Measurements from ENCODE around the gene C11orf68. TPM values are rescaled to one million over a fixed set of nuclear protein-coding genes. Genes with fewer than 3 reads are reported as not detected.
A peak's percentile ranks its signal among the peaks of the same experiment; 100 is the strongest.

C11orf68 gene
- total and polyA plus RNA-seq, 10 of the 15 experiments (the other 5 are each of a cell fraction or from before 2014, with no cell fraction given) = 3.0 to 25.4 (median 16.7) TPM

DNA sequence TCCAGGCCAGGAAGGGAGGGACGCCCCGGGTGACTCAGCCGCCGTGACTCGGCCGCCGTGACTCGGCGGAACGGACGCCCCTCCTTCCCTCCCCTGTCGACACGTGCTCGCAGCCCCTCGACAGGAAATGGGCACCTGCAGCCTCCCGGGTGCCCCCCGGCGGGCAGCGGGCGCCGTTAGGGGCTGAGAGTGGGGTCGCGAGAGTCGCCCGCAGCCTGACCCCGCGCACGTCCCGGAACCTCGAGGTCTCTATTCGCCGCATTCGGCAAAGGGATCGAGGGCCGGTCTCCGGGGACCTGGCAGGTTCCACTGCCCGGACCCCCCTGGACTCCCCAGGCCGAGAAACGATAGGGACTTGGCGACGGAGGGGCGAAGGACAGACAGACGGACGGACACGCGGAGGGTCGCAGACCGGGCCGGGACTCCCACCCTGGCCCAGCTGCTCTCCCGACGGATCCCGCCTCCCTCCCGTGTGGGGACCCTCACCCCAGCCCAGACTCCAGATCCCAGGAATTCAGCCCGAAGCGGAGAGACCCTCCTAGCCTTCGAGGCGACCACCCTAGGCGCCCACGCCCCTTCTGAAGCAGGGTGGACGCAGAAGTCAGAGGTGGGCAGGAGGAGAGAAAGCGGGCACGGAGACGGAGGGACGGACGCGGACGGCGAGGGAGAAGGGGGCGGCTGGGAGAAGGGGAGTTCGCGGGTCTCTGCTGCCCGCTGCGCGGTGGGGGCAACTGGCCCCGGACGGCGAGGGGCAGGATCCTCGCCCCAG, 19.3 kb downstream of the C11orf68 start (continued):
- TF ChIP-seq ETV6 (conservative IDR thresholded peaks at IDR 0.05 in 1 of 2, IDR thresholded peaks at IDR 0.05 in 1 of 2; ENCODE audit: borderline replicate concordance in 1 of 2, low read depth in 1 of 2) (no peak), POU2F2 (IDR thresholded peaks at IDR 0.05; ENCODE audit: borderline replicate concordance, low read depth, low read length) (no peak), BACH1 (IDR thresholded peaks at IDR 0.05; ENCODE audit: borderline replicate concordance) (peak; percentile 99), MEF2B (IDR thresholded peaks at IDR 0.05; ENCODE audit: partially characterized antibody, poor library complexity, severe bottlenecking) (peak; percentile 47), NBN (IDR thresholded peaks at IDR 0.05) (0 out of 2 replicates have a peak, but pooled peaks have one; percentile 5), SIN3A (IDR thresholded peaks at IDR 0.05; ENCODE audit: low read depth, low read length) (0 out of 2 replicates have a peak, but pooled peaks have one; percentile 46), BHLHE40 (IDR thresholded peaks at IDR 0.05; ENCODE audit: borderline replicate concordance in 1 of 2, low read depth in 2 of 2, low read length in 1 of 2) (peak; percentile 85 to 96), TCF12 (IDR thresholded peaks at IDR 0.05; ENCODE audit: low read depth, low read length) (no peak; the same call in 1 of the 2 replicates), FOS (IDR thresholded peaks at IDR 0.05; ENCODE audit: borderline replicate concordance, extremely low read depth, insufficient read length) (no peak), CHD1 (IDR thresholded peaks at IDR 0.05; ENCODE audit: low read depth, low read length) (0 out of 2 replicates have a peak, but pooled peaks have one; percentile 62), GATAD2B (conservative IDR thresholded peaks at IDR 0.05; ENCODE audit: low read depth) (peak; percentile 93), NR2F1 (conservative IDR thresholded peaks at IDR 0.05) (peak; percentile 81), EED (IDR thresholded peaks at IDR 0.05; ENCODE audit: low read depth) (no peak)
- TF ChIP-seq, protein P1, sequence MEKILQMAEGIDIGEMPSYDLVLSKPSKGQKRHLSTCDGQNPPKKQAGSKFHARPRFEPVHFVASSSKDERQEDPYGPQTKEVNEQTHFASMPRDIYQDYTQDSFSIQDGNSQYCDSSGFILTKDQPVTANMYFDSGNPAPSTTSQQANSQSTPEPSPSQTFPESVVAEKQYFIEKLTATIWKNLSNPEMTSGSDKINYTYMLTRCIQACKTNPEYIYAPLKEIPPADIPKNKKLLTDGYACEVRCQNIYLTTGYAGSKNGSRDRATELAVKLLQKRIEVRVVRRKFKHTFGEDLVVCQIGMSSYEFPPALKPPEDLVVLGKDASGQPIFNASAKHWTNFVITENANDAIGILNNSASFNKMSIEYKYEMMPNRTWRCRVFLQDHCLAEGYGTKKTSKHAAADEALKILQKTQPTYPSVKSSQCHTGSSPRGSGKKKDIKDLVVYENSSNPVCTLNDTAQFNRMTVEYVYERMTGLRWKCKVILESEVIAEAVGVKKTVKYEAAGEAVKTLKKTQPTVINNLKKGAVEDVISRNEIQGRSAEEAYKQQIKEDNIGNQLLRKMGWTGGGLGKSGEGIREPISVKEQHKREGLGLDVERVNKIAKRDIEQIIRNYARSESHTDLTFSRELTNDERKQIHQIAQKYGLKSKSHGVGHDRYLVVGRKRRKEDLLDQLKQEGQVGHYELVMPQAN (conservative IDR thresholded peaks at IDR 0.05) = 0 out of 2 replicates have a peak, but pooled peaks have one; percentile 3
- TF ChIP-seq, protein P2, sequence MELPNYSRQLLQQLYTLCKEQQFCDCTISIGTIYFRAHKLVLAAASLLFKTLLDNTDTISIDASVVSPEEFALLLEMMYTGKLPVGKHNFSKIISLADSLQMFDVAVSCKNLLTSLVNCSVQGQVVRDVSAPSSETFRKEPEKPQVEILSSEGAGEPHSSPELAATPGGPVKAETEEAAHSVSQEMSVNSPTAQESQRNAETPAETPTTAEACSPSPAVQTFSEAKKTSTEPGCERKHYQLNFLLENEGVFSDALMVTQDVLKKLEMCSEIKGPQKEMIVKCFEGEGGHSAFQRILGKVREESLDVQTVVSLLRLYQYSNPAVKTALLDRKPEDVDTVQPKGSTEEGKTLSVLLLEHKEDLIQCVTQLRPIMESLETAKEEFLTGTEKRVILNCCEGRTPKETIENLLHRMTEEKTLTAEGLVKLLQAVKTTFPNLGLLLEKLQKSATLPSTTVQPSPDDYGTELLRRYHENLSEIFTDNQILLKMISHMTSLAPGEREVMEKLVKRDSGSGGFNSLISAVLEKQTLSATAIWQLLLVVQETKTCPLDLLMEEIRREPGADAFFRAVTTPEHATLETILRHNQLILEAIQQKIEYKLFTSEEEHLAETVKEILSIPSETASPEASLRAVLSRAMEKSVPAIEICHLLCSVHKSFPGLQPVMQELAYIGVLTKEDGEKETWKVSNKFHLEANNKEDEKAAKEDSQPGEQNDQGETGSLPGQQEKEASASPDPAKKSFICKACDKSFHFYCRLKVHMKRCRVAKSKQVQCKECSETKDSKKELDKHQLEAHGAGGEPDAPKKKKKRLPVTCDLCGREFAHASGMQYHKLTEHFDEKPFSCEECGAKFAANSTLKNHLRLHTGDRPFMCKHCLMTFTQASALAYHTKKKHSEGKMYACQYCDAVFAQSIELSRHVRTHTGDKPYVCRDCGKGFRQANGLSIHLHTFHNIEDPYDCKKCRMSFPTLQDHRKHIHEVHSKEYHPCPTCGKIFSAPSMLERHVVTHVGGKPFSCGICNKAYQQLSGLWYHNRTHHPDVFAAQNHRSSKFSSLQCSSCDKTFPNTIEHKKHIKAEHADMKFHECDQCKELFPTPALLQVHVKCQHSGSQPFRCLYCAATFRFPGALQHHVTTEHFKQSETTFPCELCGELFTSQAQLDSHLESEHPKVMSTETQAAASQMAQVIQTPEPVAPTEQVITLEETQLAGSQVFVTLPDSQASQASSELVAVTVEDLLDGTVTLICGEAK (IDR thresholded peaks at IDR 0.05; ENCODE audit: borderline replicate concordance) = no peak
- TF ChIP-seq, protein P3, sequence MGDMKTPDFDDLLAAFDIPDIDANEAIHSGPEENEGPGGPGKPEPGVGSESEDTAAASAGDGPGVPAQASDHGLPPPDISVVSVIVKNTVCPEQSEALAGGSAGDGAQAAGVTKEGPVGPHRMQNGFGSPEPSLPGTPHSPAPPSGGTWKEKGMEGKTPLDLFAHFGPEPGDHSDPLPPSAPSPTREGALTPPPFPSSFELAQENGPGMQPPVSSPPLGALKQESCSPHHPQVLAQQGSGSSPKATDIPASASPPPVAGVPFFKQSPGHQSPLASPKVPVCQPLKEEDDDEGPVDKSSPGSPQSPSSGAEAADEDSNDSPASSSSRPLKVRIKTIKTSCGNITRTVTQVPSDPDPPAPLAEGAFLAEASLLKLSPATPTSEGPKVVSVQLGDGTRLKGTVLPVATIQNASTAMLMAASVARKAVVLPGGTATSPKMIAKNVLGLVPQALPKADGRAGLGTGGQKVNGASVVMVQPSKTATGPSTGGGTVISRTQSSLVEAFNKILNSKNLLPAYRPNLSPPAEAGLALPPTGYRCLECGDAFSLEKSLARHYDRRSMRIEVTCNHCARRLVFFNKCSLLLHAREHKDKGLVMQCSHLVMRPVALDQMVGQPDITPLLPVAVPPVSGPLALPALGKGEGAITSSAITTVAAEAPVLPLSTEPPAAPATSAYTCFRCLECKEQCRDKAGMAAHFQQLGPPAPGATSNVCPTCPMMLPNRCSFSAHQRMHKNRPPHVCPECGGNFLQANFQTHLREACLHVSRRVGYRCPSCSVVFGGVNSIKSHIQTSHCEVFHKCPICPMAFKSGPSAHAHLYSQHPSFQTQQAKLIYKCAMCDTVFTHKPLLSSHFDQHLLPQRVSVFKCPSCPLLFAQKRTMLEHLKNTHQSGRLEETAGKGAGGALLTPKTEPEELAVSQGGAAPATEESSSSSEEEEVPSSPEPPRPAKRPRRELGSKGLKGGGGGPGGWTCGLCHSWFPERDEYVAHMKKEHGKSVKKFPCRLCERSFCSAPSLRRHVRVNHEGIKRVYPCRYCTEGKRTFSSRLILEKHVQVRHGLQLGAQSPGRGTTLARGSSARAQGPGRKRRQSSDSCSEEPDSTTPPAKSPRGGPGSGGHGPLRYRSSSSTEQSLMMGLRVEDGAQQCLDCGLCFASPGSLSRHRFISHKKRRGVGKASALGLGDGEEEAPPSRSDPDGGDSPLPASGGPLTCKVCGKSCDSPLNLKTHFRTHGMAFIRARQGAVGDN (IDR thresholded peaks at IDR 0.05) = peak; percentile 77

Measured in GM12878 (cell line).